Keratinocyte (primary cell): ENCODE data around the gene POTEM. TPM values are rescaled to one million over a fixed set of nuclear protein-coding genes. Genes with fewer than 3 reads are reported as not detected.
"Not testable (repeated sequence)": the region's sequence is repeated elsewhere in the genome, so short reads cannot be mapped to it uniquely, and the experiment has no call there.

Experiments
- DNase-seq: peaks from one replicate; pipeline ENCODE4 v3.0.0-alpha.2; 2011; ENCODE audit warnings: low read depth, missing footprints, low spot score
- FAIRE-seq: peaks from 2 replicates; lab custom pipeline; 2011; peaks lifted over from hg19 to GRCh38; lab: Jason Lieb, UNC
- H2AFZ ChIP-seq: 2 replicates; pipeline ENCODE4 v1.6.0; 2012; ENCODE audit warnings: low read length, control low read depth, inconsistent platforms; ENCODE audit not compliant: control insufficient read depth
- H3K27ac ChIP-seq: 2 replicates; pipeline ENCODE4 v1.5.1; 2011; ENCODE audit warnings: low read length; ENCODE audit not compliant: control insufficient read depth, insufficient read depth
- H3K27me3 ChIP-seq: 3 replicates; pipeline ENCODE4 v1.6.0; 2011; ENCODE audit warnings: low read length; ENCODE audit not compliant: control insufficient read depth, insufficient read depth; ENCODE audit errors: extremely low read depth
- H3K36me3 ChIP-seq, 2 experiments: 2 replicates in 1 of 2; 3 replicates in 1 of 2; pipeline ENCODE4 v1.5.1; 2011; ENCODE audit warnings: low read length in 2 of 2, mild to moderate bottlenecking in 1 of 2; ENCODE audit not compliant: control insufficient read depth in 2 of 2, insufficient read depth in 2 of 2; ENCODE audit errors: extremely low read depth in 1 of 2
- H3K4me1 ChIP-seq: 3 replicates; pipeline ENCODE4 v1.5.1; 2011; ENCODE audit warnings: low read length; ENCODE audit not compliant: control insufficient read depth, insufficient read depth; ENCODE audit errors: extremely low read depth
- H3K4me2 ChIP-seq: 3 replicates; pipeline ENCODE4 v1.6.0; 2011; ENCODE audit warnings: low read depth, low read length; ENCODE audit not compliant: control insufficient read depth, insufficient read depth; ENCODE audit errors: extremely low read depth
- H3K4me3 ChIP-seq, 3 experiments: fragments of 200-600 bp in 1 of 3; sonication (generic) in 1 of 3; 2 replicates in 2 of 3; 3 replicates in 1 of 3; pipeline ENCODE4 v1.5.1; 2011 to 2016; ENCODE audit warnings: low read length in 3 of 3, mild to moderate bottlenecking in 3 of 3, control low read depth in 2 of 3, inconsistent platforms in 1 of 3, low read depth in 1 of 3, mixed read lengths in 1 of 3, mixed run types in 1 of 3, moderate library complexity in 1 of 3; ENCODE audit not compliant: control insufficient read depth in 2 of 3, insufficient read depth in 2 of 3; ENCODE audit errors: extremely low read depth in 1 of 3
- H3K79me2 ChIP-seq: 2 replicates; pipeline ENCODE4 v1.6.0; 2012; ENCODE audit warnings: low read length; ENCODE audit not compliant: control insufficient read depth, insufficient read depth
- H3K9ac ChIP-seq: 3 replicates; pipeline ENCODE4 v1.6.0; 2011; ENCODE audit warnings: low read length; ENCODE audit not compliant: control insufficient read depth, insufficient read depth; ENCODE audit errors: extremely low read depth
- H3K9me1 ChIP-seq: 3 replicates; pipeline ENCODE4 v1.6.0; 2011; ENCODE audit warnings: low read length; ENCODE audit not compliant: control insufficient read depth, insufficient read depth; ENCODE audit errors: extremely low read depth
- H3K9me3 ChIP-seq: 2 replicates; pipeline ENCODE4 v1.5.1; 2012; ENCODE audit warnings: low read depth, low read length; ENCODE audit not compliant: control insufficient read depth
- H4K20me1 ChIP-seq: 3 replicates; pipeline ENCODE4 v1.6.0; 2011; ENCODE audit warnings: low read length; ENCODE audit not compliant: control insufficient read depth, insufficient read depth; ENCODE audit errors: extremely low read depth
- dilution Hi-C: fragments of 300-500 bp; cut with MboI; formaldehyde crosslinking; loops from one replicate; pipeline ENCODE4 v1.7.0; 2020; ENCODE audit warnings: low sequenced_read_pairs; ENCODE audit not compliant: extremely low pct_ligation_motif_present
- polyA plus RNA-seq, 5 experiments: library from polyadenylated mRNA; depleted of rRNA in 3 of 5; stranded (reverse) in 3 of 5; stranded (forward) in 1 of 5; unstranded in 1 of 5; fragments of >200 nt; gene quantifications; 1 replicate in 1 of 5; 2 replicates in 3 of 5; 3 replicates in 1 of 5; pipeline versions ENCODE4 v1.2.1 to v1.2.3, GENCODE V29; 2011 to 2012; ENCODE audit warnings: missing spikeins in 2 of 5, low read depth in 1 of 5, low replicate concordance in 1 of 5

POTEM gene
- polyA plus RNA-seq, 1 donor (not counting 4 experiments of a cell fraction or from before 2014, with no cell fraction given) = not detected

- H3K27ac ChIP-seq, FAIRE-seq, H3K4me2 ChIP-seq, H2AFZ ChIP-seq, H3K36me3 ChIP-seq, H4K20me1 ChIP-seq, H3K27me3 ChIP-seq, dilution Hi-C loops, H3K4me1 ChIP-seq, H3K9me1 ChIP-seq, H3K79me2 ChIP-seq, H3K9me3 ChIP-seq, H3K4me3 ChIP-seq, DNase-seq, H3K9ac ChIP-seq: not testable (repeated sequence)
Observed at GRCh38 chr14:19007678-19008077, 40.4 kb downstream of the POTEM start.

- H3K4me1 ChIP-seq, H4K20me1 ChIP-seq, H3K36me3 ChIP-seq, H3K9me1 ChIP-seq, FAIRE-seq, H3K9ac ChIP-seq, H3K27ac ChIP-seq, H3K9me3 ChIP-seq, H3K27me3 ChIP-seq, H3K4me3 ChIP-seq, H3K4me2 ChIP-seq, H2AFZ ChIP-seq, H3K79me2 ChIP-seq, DNase-seq, dilution Hi-C loops: not testable (repeated sequence)
Observed at GRCh38 chr14:19011029-19011428, 43.8 kb downstream of the POTEM start.

GRCh38 chr14:19011703-19012102, 44.5 kb downstream of the POTEM start:
- H3K9me3 ChIP-seq, FAIRE-seq, H3K27me3 ChIP-seq, H3K4me3 ChIP-seq, dilution Hi-C loops, H3K4me2 ChIP-seq, H3K9ac ChIP-seq, H3K36me3 ChIP-seq, H2AFZ ChIP-seq, H3K9me1 ChIP-seq, H3K27ac ChIP-seq, H4K20me1 ChIP-seq, H3K79me2 ChIP-seq, DNase-seq, H3K4me1 ChIP-seq: not testable (repeated sequence)

- H3K27me3 ChIP-seq, H3K27ac ChIP-seq, H3K4me2 ChIP-seq, H3K9me1 ChIP-seq, dilution Hi-C loops, H4K20me1 ChIP-seq, H3K4me3 ChIP-seq, DNase-seq, H3K36me3 ChIP-seq, H3K9me3 ChIP-seq, H3K4me1 ChIP-seq, FAIRE-seq, H3K9ac ChIP-seq, H3K79me2 ChIP-seq, H2AFZ ChIP-seq: not testable (repeated sequence)
Observed at GRCh38 chr14:19015185-19015584, 48.0 kb downstream of the POTEM start.

- H3K4me1 ChIP-seq, DNase-seq, H3K9ac ChIP-seq, H3K4me2 ChIP-seq, H4K20me1 ChIP-seq, H3K79me2 ChIP-seq, H3K9me3 ChIP-seq, dilution Hi-C loops, H2AFZ ChIP-seq, H3K36me3 ChIP-seq, H3K4me3 ChIP-seq, H3K9me1 ChIP-seq, FAIRE-seq, H3K27me3 ChIP-seq, H3K27ac ChIP-seq: not testable (repeated sequence)
Observed at GRCh38 chr14:19025080-19025589, 57.9 kb downstream of the POTEM start.
